ENCODE data around the gene GRK4. TPM values are rescaled to one million over a fixed set of nuclear protein-coding genes. Genes with fewer than 3 reads are reported as not detected.

Gene GRK4
- total and polyA plus RNA-seq, 2 of the 8 experiments (the other 6 are each of a cell fraction or from before 2014, with no cell fraction given): 0.77 to 1.8 TPM

DNA sequence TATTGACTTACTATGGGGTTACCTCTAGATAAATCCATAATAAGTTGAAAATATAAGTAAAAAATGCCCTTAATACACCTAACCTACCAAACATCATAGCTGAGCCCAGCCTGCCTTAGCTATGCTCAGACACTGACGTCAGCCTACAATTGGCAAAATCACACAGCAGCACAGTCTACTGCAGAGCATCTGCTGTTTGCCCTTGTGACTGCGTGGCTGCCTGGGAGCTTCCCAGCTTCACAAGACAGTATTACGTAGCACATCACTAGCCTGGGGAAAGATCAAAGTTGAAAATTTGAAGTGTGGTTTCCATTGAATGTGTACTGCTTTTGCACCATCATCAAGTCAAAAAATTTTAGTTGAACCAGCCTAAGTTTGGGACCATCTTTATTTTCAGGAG, 102.2 kb downstream of the GRK4 start (continued):
- TF ChIP-seq, protein P1, sequence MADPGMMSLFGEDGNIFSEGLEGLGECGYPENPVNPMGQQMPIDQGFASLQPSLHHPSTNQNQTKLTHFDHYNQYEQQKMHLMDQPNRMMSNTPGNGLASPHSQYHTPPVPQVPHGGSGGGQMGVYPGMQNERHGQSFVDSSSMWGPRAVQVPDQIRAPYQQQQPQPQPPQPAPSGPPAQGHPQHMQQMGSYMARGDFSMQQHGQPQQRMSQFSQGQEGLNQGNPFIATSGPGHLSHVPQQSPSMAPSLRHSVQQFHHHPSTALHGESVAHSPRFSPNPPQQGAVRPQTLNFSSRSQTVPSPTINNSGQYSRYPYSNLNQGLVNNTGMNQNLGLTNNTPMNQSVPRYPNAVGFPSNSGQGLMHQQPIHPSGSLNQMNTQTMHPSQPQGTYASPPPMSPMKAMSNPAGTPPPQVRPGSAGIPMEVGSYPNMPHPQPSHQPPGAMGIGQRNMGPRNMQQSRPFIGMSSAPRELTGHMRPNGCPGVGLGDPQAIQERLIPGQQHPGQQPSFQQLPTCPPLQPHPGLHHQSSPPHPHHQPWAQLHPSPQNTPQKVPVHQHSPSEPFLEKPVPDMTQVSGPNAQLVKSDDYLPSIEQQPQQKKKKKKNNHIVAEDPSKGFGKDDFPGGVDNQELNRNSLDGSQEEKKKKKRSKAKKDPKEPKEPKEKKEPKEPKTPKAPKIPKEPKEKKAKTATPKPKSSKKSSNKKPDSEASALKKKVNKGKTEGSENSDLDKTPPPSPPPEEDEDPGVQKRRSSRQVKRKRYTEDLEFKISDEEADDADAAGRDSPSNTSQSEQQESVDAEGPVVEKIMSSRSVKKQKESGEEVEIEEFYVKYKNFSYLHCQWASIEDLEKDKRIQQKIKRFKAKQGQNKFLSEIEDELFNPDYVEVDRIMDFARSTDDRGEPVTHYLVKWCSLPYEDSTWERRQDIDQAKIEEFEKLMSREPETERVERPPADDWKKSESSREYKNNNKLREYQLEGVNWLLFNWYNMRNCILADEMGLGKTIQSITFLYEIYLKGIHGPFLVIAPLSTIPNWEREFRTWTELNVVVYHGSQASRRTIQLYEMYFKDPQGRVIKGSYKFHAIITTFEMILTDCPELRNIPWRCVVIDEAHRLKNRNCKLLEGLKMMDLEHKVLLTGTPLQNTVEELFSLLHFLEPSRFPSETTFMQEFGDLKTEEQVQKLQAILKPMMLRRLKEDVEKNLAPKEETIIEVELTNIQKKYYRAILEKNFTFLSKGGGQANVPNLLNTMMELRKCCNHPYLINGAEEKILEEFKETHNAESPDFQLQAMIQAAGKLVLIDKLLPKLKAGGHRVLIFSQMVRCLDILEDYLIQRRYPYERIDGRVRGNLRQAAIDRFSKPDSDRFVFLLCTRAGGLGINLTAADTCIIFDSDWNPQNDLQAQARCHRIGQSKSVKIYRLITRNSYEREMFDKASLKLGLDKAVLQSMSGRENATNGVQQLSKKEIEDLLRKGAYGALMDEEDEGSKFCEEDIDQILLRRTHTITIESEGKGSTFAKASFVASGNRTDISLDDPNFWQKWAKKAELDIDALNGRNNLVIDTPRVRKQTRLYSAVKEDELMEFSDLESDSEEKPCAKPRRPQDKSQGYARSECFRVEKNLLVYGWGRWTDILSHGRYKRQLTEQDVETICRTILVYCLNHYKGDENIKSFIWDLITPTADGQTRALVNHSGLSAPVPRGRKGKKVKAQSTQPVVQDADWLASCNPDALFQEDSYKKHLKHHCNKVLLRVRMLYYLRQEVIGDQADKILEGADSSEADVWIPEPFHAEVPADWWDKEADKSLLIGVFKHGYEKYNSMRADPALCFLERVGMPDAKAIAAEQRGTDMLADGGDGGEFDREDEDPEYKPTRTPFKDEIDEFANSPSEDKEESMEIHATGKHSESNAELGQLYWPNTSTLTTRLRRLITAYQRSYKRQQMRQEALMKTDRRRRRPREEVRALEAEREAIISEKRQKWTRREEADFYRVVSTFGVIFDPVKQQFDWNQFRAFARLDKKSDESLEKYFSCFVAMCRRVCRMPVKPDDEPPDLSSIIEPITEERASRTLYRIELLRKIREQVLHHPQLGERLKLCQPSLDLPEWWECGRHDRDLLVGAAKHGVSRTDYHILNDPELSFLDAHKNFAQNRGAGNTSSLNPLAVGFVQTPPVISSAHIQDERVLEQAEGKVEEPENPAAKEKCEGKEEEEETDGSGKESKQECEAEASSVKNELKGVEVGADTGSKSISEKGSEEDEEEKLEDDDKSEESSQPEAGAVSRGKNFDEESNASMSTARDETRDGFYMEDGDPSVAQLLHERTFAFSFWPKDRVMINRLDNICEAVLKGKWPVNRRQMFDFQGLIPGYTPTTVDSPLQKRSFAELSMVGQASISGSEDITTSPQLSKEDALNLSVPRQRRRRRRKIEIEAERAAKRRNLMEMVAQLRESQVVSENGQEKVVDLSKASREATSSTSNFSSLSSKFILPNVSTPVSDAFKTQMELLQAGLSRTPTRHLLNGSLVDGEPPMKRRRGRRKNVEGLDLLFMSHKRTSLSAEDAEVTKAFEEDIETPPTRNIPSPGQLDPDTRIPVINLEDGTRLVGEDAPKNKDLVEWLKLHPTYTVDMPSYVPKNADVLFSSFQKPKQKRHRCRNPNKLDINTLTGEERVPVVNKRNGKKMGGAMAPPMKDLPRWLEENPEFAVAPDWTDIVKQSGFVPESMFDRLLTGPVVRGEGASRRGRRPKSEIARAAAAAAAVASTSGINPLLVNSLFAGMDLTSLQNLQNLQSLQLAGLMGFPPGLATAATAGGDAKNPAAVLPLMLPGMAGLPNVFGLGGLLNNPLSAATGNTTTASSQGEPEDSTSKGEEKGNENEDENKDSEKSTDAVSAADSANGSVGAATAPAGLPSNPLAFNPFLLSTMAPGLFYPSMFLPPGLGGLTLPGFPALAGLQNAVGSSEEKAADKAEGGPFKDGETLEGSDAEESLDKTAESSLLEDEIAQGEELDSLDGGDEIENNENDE (IDR thresholded peaks at IDR 0.05; ENCODE audit: insufficient replicate concordance, low read length): no peak
- TF ChIP-seq RAD21 (IDR thresholded peaks at IDR 0.05 in 1 of 2, conservative IDR thresholded peaks at IDR 0.05 in 1 of 2; ENCODE audit: low read depth in 2 of 2, low read length in 2 of 2): no peak
- no peak for TF ChIP-seq POLR2AphosphoS5 (IDR thresholded peaks at IDR 0.05; ENCODE audit: low read depth, low read length)
- TF ChIP-seq HDAC2 (IDR thresholded peaks at IDR 0.05; ENCODE audit: borderline replicate concordance in 1 of 2, low read depth in 2 of 2, low read length in 2 of 2): no peak
- no peak for TF ChIP-seq RXRA (IDR thresholded peaks at IDR 0.05; ENCODE audit: insufficient read depth, low read depth, low read length)
- no peak for TF ChIP-seq SIRT6 (IDR thresholded peaks at IDR 0.05; ENCODE audit: low read length)
